Measurements from ENCODE around the gene FGD4. TPM values are rescaled to one million over a fixed set of nuclear protein-coding genes. Genes with fewer than 3 reads are reported as not detected.

FGD4 gene
- total and polyA plus RNA-seq, 2 experiments from 2014 or later, result 1.1 to 3.4 TPM

- in situ Hi-C loops (cut with MboI), result no loop called here
- Histone ChIP-seq H3K79me2 (ENCODE audit: insufficient read depth) (no peaks in the 10 kb centered on the region), H3K36me3 (ENCODE audit: low read depth) (no peaks in the 10 kb centered on the region)
Observed at GRCh38 chr12:32574585-32574984, 175.2 kb downstream of the FGD4 start.

GRCh38 chr12:32577328-32577727 lies 178.0 kb downstream of the FGD4 start:
- H3K4me3 ChIP-seq, result no peak overlapping the region
- H3F3A ChIP-seq (ENCODE audit: insufficient read depth), result no peaks in the 10 kb centered on the region
- no peak overlapping the region for H2AFZ ChIP-seq
- H3K27ac ChIP-seq, result no peak overlapping the region
- no peak overlapping the region for H3K9ac ChIP-seq
- in situ Hi-C loops (cut with MboI), result no loop called here
- H3K27me3 ChIP-seq (replicated peaks; ENCODE audit: insufficient read depth), result no peaks in the 10 kb centered on the region
- TF ChIP-seq EZH2phosphoT487 (IDR thresholded peaks at IDR 0.05; ENCODE audit: insufficient read depth, low read depth), result no peak
- no peak for TF ChIP-seq EZH2 (IDR thresholded peaks at IDR 0.05; ENCODE audit: insufficient read depth, poor library complexity, severe bottlenecking)
- H3K4me1 ChIP-seq (ENCODE audit: insufficient read depth), result peaks cover 13% of the 10 kb centered on the region
- H3K79me2 ChIP-seq (ENCODE audit: insufficient read depth), result no peaks in the 10 kb centered on the region
- WGBS, 2 experiments (ENCODE audit: low coverage in 1 of 2, low lambda C conversion rate in 2 of 2, missing lambda C conversion rate in 2 of 2), result 55% methylated on average over 2 of the region's 2 CpGs
- H3K9me2 ChIP-seq (ENCODE audit: insufficient read depth), result no peaks in the 10 kb centered on the region
- no peaks in the 10 kb centered on the region for H3K9me3 ChIP-seq (ENCODE audit: low read depth)
- H3K36me3 ChIP-seq (ENCODE audit: low read depth), result no peaks in the 10 kb centered on the region
- DNase-seq, result no peak
- no peak overlapping the region for H3K4me2 ChIP-seq (ENCODE audit: unreplicated experiment)
- H4K20me1 ChIP-seq (ENCODE audit: insufficient read depth), result no peaks in the 10 kb centered on the region

More at GRCh38 chr12:32574585-32574984, 175.2 kb downstream of the FGD4 start:
- H3K4me2 ChIP-seq (ENCODE audit: unreplicated experiment), result no peak overlapping the region
- H3K9me3 ChIP-seq (ENCODE audit: low read depth), result no peaks in the 10 kb centered on the region
- H3K9ac ChIP-seq, result no peak overlapping the region
- no peak overlapping the region for H3K27ac ChIP-seq
- TF ChIP-seq EZH2phosphoT487 (IDR thresholded peaks at IDR 0.05; ENCODE audit: insufficient read depth, low read depth) (no peak), EZH2 (IDR thresholded peaks at IDR 0.05; ENCODE audit: insufficient read depth, poor library complexity, severe bottlenecking) (no peak)
- peaks cover 14% of the 10 kb centered on the region for H3K4me1 ChIP-seq (ENCODE audit: insufficient read depth)
- H4K20me1 ChIP-seq (ENCODE audit: insufficient read depth), result no peaks in the 10 kb centered on the region
- WGBS, 2 experiments (ENCODE audit: low coverage in 1 of 2, low lambda C conversion rate in 2 of 2, missing lambda C conversion rate in 2 of 2), result 15 to 18% methylated on average over 1 of the region's 1 CpG
- no peak for DNase-seq
- H3F3A ChIP-seq (ENCODE audit: insufficient read depth), result no peaks in the 10 kb centered on the region
- no peak overlapping the region for H2AFZ ChIP-seq
- H3K27me3 ChIP-seq (replicated peaks; ENCODE audit: insufficient read depth), result no peaks in the 10 kb centered on the region
- no peak overlapping the region for H3K4me3 ChIP-seq
- no peaks in the 10 kb centered on the region for H3K9me2 ChIP-seq (ENCODE audit: insufficient read depth)

GRCh38 chr12:32583534-32583933 lies 184.2 kb downstream of the FGD4 start:
- in situ Hi-C loops (cut with MboI), result no loop called here
- no peak overlapping the region for H3K4me2 ChIP-seq (ENCODE audit: unreplicated experiment)
- 95 to 96% methylated on average over 1 of the region's 1 CpG for WGBS, 2 experiments (ENCODE audit: low coverage in 1 of 2, low lambda C conversion rate in 2 of 2, missing lambda C conversion rate in 2 of 2)

GRCh38 chr12:32585680-32586079 lies 186.3 kb downstream of the FGD4 start:
- WGBS, 2 experiments (ENCODE audit: low coverage in 1 of 2, low lambda C conversion rate in 2 of 2, missing lambda C conversion rate in 2 of 2), result 92 to 93% methylated on average over 5 of the region's 5 CpGs
- Histone ChIP-seq H3K9me3 (ENCODE audit: low read depth) (no peaks in the 10 kb centered on the region), H3K27ac (no peak overlapping the region), H3K27me3 (replicated peaks; ENCODE audit: insufficient read depth) (no peaks in the 10 kb centered on the region), H3K79me2 (ENCODE audit: insufficient read depth) (no peaks in the 10 kb centered on the region), H3K4me1 (ENCODE audit: insufficient read depth) (peaks cover 20% of the 10 kb centered on the region), H3K36me3 (ENCODE audit: low read depth) (no peaks in the 10 kb centered on the region), H3K4me2 (ENCODE audit: unreplicated experiment) (no peak overlapping the region), H3K9me2 (ENCODE audit: insufficient read depth) (no peaks in the 10 kb centered on the region), H4K20me1 (ENCODE audit: insufficient read depth) (no peaks in the 10 kb centered on the region), H3K9ac (no peak overlapping the region), H3F3A (ENCODE audit: insufficient read depth) (peaks cover 10% of the 10 kb centered on the region; the same call in 1 of the 2 replicates), H3K4me3 (no peak overlapping the region), H2AFZ (no peak overlapping the region)
- in situ Hi-C loops (cut with MboI), result no loop called here
- no peak for DNase-seq
- TF ChIP-seq EZH2 (IDR thresholded peaks at IDR 0.05; ENCODE audit: insufficient read depth, poor library complexity, severe bottlenecking) (no peak), EZH2phosphoT487 (IDR thresholded peaks at IDR 0.05; ENCODE audit: insufficient read depth, low read depth) (no peak)

More at GRCh38 chr12:32583534-32583933, 184.2 kb downstream of the FGD4 start:
- no peaks in the 10 kb centered on the region for H3K9me2 ChIP-seq (ENCODE audit: insufficient read depth)
- no peaks in the 10 kb centered on the region for H3K36me3 ChIP-seq (ENCODE audit: low read depth)
- peak overlapping the region; percentile 61 for H2AFZ ChIP-seq
- H3K9ac ChIP-seq, result no peak overlapping the region
- H3K27me3 ChIP-seq (replicated peaks; ENCODE audit: insufficient read depth), result no peaks in the 10 kb centered on the region
- peaks cover 20% of the 10 kb centered on the region for H3K4me1 ChIP-seq (ENCODE audit: insufficient read depth)
- no peaks in the 10 kb centered on the region for H4K20me1 ChIP-seq (ENCODE audit: insufficient read depth)
- DNase-seq, result peak; percentile 68
- H3K4me3 ChIP-seq, result no peak overlapping the region
- H3K79me2 ChIP-seq (ENCODE audit: insufficient read depth), result no peaks in the 10 kb centered on the region
- H3K27ac ChIP-seq, result no peak overlapping the region
- TF ChIP-seq EZH2 (IDR thresholded peaks at IDR 0.05; ENCODE audit: insufficient read depth, poor library complexity, severe bottlenecking) (no peak), EZH2phosphoT487 (IDR thresholded peaks at IDR 0.05; ENCODE audit: insufficient read depth, low read depth) (no peak)
- no peaks in the 10 kb centered on the region for H3K9me3 ChIP-seq (ENCODE audit: low read depth)
- H3F3A ChIP-seq (ENCODE audit: insufficient read depth), result peaks cover 10% of the 10 kb centered on the region; the same call in 1 of the 2 replicates

- Histone ChIP-seq H3K36me3 (ENCODE audit: low read depth) (no peaks in the 10 kb centered on the region), H3K9ac (no peak overlapping the region), H3F3A (ENCODE audit: insufficient read depth) (peaks cover 10% of the 10 kb centered on the region; the same call in 1 of the 2 replicates), H3K27ac (no peak overlapping the region), H3K9me3 (ENCODE audit: low read depth) (no peaks in the 10 kb centered on the region), H4K20me1 (ENCODE audit: insufficient read depth) (no peaks in the 10 kb centered on the region), H3K27me3 (replicated peaks; ENCODE audit: insufficient read depth) (no peaks in the 10 kb centered on the region), H3K4me3 (no peak overlapping the region), H3K4me2 (ENCODE audit: unreplicated experiment) (no peak overlapping the region), H3K79me2 (ENCODE audit: insufficient read depth) (no peaks in the 10 kb centered on the region), H3K4me1 (ENCODE audit: insufficient read depth) (peaks cover 20% of the 10 kb centered on the region), H2AFZ (no peak overlapping the region), H3K9me2 (ENCODE audit: insufficient read depth) (no peaks in the 10 kb centered on the region)
- 9 to 12% methylated on average over 2 of the region's 2 CpGs for WGBS, 2 experiments (ENCODE audit: low coverage in 1 of 2, low lambda C conversion rate in 2 of 2, missing lambda C conversion rate in 2 of 2)
- in situ Hi-C loops (cut with MboI), result no loop called here
- peak; percentile 64 for DNase-seq
- TF ChIP-seq EZH2 (IDR thresholded peaks at IDR 0.05; ENCODE audit: insufficient read depth, poor library complexity, severe bottlenecking) (no peak), EZH2phosphoT487 (IDR thresholded peaks at IDR 0.05; ENCODE audit: insufficient read depth, low read depth) (no peak)
Observed at GRCh38 chr12:32586390-32586789, 187.0 kb downstream of the FGD4 start.

All from GM23248 (cell line).